CD4-positive, alpha-beta memory T cell (primary cell): ENCODE data around the gene DEPP1. TPM values are rescaled to one million over a fixed set of nuclear protein-coding genes. Genes with fewer than 3 reads are reported as not detected.
A peak's percentile ranks its signal among the peaks of the same experiment; 100 is the strongest.

Source experiments
- CTCF ChIA-PET: fragments of 350-600 bp; sonication (Branson Sonifier 250); formaldehyde crosslinking; loops from one replicate; lab custom pipeline; 2021; ENCODE audit warnings: inconsistent platforms; ENCODE audit not compliant: partially characterized antibody; lab: Charles Lee
- POLR2A ChIA-PET: fragments of 350-600 bp; sonication (Branson Sonifier 250); formaldehyde crosslinking; loops from one replicate; lab custom pipeline; 2021; ENCODE audit not compliant: partially characterized antibody; lab: Charles Lee
- DNase-seq, 5 donors: peaks; one replicate each; pipeline versions ENCODE4 v3.0.0 to v3.0.0-alpha.2; 2020 to 2022; ENCODE audit warnings: mixed read lengths in 1 of 5
- H3K27ac ChIP-seq: one replicate; pipeline ENCODE4 v1.7.0; 2013; ENCODE audit warnings: low read depth, low read length
- H3K27me3 ChIP-seq: 2 replicates; pipeline ENCODE4 v1.7.0; 2013; ENCODE audit warnings: mild to moderate bottlenecking, low read length, moderate library complexity; ENCODE audit not compliant: insufficient read depth
- H3K36me3 ChIP-seq: 2 replicates; pipeline ENCODE4 v1.7.0; 2013; ENCODE audit warnings: mild to moderate bottlenecking, low read length, moderate library complexity; ENCODE audit not compliant: insufficient read depth
- H3K4me1 ChIP-seq: 2 replicates; pipeline ENCODE4 v1.7.0; 2013; ENCODE audit warnings: mild to moderate bottlenecking, low read length, moderate library complexity; ENCODE audit not compliant: insufficient read depth
- H3K4me3 ChIP-seq, 2 donors: one replicate each; pipeline ENCODE4 v1.7.0; 2013; ENCODE audit warnings: low read length in 2 of 2, mild to moderate bottlenecking in 1 of 2
- H3K9me3 ChIP-seq, 2 donors: one replicate each; pipeline ENCODE4 v1.7.0; 2013; ENCODE audit warnings: low read length in 2 of 2, control low read depth in 1 of 2; ENCODE audit not compliant: control insufficient read depth in 1 of 2
- H3K27ac Mint-ChIP-seq, 7 donors: one replicate each; pipeline ENCODE4 v1.8.0; 2020 to 2021; ENCODE audit warnings: mixed read lengths in 7 of 7, mild to moderate bottlenecking in 6 of 7, inconsistent platforms in 3 of 7, moderate library complexity in 3 of 7
- H3K27me3 Mint-ChIP-seq, 2 donors: one replicate each; pipeline ENCODE4 v1.8.0; 2020 to 2021; ENCODE audit warnings: mixed read lengths in 2 of 2
- H3K36me3 Mint-ChIP-seq, 2 donors: one replicate each; pipeline ENCODE4 v1.8.0; 2020 to 2021; ENCODE audit warnings: mixed read lengths in 2 of 2, inconsistent platforms in 1 of 2, mild to moderate bottlenecking in 1 of 2
- H3K4me1 Mint-ChIP-seq, 4 donors: one replicate each; pipeline ENCODE4 v1.8.0; 2020 to 2021; ENCODE audit warnings: mixed read lengths in 4 of 4, mild to moderate bottlenecking in 1 of 4
- H3K4me3 Mint-ChIP-seq, 8 donors: one replicate each; pipeline ENCODE4 v1.8.0; 2020 to 2021; ENCODE audit warnings: mixed read lengths in 8 of 8, mild to moderate bottlenecking in 7 of 8, moderate library complexity in 6 of 8, inconsistent platforms in 3 of 8
- H3K9me3 Mint-ChIP-seq, 8 donors: one replicate each; pipeline ENCODE4 v1.8.0; 2020 to 2021; ENCODE audit warnings: mixed read lengths in 8 of 8, mild to moderate bottlenecking in 5 of 8, inconsistent platforms in 3 of 8, moderate library complexity in 1 of 8
- intact Hi-C: fragments of 100-400 bp; cut with micrococcal nuclease; formaldehyde crosslinking; loops from one replicate; pipeline ENCODE4 v1.15.1; 2023
- polyA plus RNA-seq, 2 donors: library from polyadenylated mRNA; unstranded; fragments of 300-500 nt; fragmentation: Illumina TruSeq; gene quantifications; one replicate each; pipeline ENCODE4 v1.2.3, GENCODE V29; 2021
- total RNA-seq, 2 experiments: library from RNA; stranded (reverse); gene quantifications; one replicate each; pipeline ENCODE4 v1.2.3, GENCODE V29; 2021

Gene DEPP1
- total and polyA plus RNA-seq, 4 experiments from 2014 or later, result not detected

DNA sequence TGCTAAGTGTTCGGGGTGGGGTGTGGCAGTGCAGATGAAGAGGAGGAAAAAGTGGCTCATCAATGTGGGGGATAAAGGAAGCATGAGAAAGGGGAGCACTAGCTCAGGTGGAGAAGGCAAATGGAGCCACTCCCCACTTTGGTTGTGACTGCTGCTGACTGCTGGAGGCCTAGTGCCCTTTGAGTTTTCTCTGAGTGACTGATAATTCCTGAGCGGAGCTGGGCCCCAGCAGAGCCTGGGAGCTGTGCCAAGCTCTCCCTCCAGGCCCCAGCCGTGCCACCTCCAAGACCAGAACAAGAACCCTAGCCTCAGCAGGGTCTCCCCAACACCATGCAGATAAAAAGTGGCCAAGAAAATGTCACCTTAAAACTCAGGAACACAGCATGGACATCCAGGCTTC lies 28.7 kb downstream of the DEPP1 start:
- peaks cover 1 to 13% of the 10 kb centered on the region in 2 donors for H3K36me3 Mint-ChIP-seq
- no peaks in the 10 kb centered on the region for H3K9me3 ChIP-seq
- no peak overlapping the region for H3K4me3 ChIP-seq
- H3K4me1 Mint-ChIP-seq, result peaks cover 0 to 3% (median 2%) of the 10 kb centered on the region in 4 donors
- H3K27me3 ChIP-seq, result no peaks in the 10 kb centered on the region
- H3K27ac ChIP-seq, result no peak overlapping the region
- DNase-seq, result no peak
- H3K27ac Mint-ChIP-seq, result no peak overlapping the region
- ChIA-PET CTCF (interaction anchor here (4.6 kb wide), 1 partner anchor 17 kb away, joined by 23 read pairs; no protein-coding TSS in a partner anchor), POLR2A (no interaction called here)
- peaks cover 1 to 2% of the 10 kb centered on the region in 2 donors for H3K27me3 Mint-ChIP-seq
- H3K36me3 ChIP-seq, result no peaks in the 10 kb centered on the region
- peaks cover 0 to 11% (median 7%) of the 10 kb centered on the region in 8 donors for H3K9me3 Mint-ChIP-seq
- no peaks in the 10 kb centered on the region for H3K4me1 ChIP-seq
- intact Hi-C loops, result loop anchor here (10.0 kb wide), 1 partner anchor 75 kb away; no protein-coding TSS in a partner anchor
- no peak overlapping the region for H3K4me3 Mint-ChIP-seq

DNA sequence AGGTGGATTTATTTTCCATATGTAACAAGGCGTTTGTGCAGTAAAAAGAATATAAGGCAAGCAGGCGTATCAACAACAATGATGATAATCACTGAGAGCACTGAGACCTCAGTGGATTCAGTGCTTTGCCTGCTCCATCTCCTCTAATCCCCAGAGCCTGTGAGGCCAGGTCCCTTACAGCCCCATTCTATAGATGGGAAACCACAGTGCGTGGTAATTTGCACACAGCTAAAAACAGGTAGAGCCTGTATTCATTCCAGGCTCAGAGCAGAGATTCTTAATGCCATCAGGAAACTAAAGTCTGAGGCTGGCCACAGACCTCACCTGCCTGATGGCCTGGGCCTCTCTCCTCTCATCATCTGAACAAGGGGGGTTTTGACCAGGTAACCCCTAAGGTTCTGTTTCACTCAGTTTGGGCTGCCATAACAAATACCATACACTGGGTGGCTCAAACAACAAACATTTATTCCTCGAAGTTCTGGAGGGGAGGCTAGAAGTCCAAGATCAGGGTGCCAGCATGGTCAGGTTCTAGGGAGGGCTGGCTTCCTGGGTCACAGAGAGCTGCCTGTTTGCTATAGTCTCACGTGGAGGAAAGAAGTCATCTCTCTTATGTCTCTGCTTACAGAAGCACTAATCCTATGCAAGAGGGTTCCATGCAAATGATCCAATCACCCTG lies 29.3 kb downstream of the DEPP1 start:
- ChIA-PET CTCF (interaction anchor here (1.7 to 4.6 kb wide), 2 partner anchors 16 to 17 kb away, joined by 4 to 23 read pairs; no protein-coding TSS in a partner anchor), POLR2A (no interaction called here)
- no peak overlapping the region for H3K4me3 ChIP-seq
- H3K27me3 Mint-ChIP-seq, result peaks cover 1 to 2% of the 10 kb centered on the region in 2 donors
- no peaks in the 10 kb centered on the region for H3K36me3 ChIP-seq
- H3K27me3 ChIP-seq, result no peaks in the 10 kb centered on the region
- H3K4me1 Mint-ChIP-seq, result peaks cover 0 to 3% (median 0%) of the 10 kb centered on the region in 4 donors
- intact Hi-C loops, result no loop called here
- H3K36me3 Mint-ChIP-seq, result peaks cover 3 to 13% of the 10 kb centered on the region in 2 donors
- H3K4me1 ChIP-seq, result no peaks in the 10 kb centered on the region
- no peak overlapping the region for H3K27ac ChIP-seq
- H3K9me3 ChIP-seq, result no peaks in the 10 kb centered on the region
- no peak overlapping the region for H3K4me3 Mint-ChIP-seq
- DNase-seq, result no peak
- H3K27ac Mint-ChIP-seq, result no peak overlapping the region
- H3K9me3 Mint-ChIP-seq, result peaks cover 2 to 17% (median 13%) of the 10 kb centered on the region in 8 donors

DNA sequence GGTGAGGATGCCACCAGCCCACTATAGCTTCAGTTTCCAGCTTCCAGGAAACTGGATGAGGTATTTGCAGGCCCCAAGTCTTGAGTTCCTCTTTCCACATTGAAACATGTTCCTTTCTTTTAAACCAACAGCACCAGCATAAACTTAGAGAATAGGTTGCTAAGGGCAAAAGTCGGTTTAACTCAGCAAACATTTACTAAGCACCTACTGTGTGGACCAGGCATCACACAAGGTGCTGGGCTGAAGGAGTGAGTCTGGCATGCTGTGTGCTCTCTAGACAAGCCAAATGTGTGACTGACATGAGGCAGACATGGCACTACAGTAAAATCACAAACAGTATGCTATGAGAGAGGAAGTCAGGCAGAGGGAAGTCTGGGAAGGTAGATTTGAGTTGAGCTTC lies 30.0 kb downstream of the DEPP1 start:
- H3K36me3 Mint-ChIP-seq, result peaks cover 2 to 11% of the 10 kb centered on the region in 2 donors
- ChIA-PET POLR2A (no interaction called here), CTCF (interaction anchor here (1.7 kb wide), 1 partner anchor 16 kb away, joined by 4 read pairs; no protein-coding TSS in a partner anchor)

DNA sequence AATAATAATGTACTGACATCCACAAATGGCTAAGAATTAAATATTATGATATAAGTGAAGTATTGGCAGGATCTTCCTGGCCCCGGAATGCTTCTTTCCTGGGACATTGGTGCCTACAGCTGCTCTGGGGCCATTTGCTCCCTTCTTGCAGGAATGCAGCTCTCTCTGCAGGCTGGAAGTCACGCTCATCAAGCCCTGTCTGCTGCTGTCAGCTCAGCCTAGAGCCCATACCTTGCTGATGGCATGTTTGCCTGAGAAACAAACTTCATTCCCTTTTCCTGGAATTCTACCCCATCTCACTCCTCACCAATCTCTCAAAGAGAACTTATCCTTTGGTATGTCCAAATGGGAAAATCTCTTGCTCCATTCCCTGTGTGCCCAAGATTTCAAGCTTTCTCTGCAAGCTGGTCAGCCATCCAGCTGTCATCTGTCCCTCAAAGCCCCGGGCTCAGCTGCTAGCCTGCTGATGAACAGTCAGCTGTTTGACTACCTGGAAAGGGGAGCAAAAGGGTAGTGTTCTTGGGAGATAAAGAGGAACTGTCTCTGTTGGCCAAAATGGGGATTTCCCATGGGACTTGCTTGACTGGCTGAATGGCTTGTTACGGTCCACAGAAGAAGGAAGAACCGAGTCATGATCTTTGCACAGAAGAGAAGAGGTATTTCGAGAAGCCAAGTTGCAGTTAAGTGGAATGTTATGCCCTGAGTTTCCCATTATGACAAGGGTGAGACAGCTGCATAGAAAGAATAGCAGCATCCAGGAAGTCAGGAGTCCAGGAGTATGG lies 31.0 kb downstream of the DEPP1 start:
- H3K4me1 Mint-ChIP-seq, result peaks cover 0 to 3% (median 0%) of the 10 kb centered on the region in 4 donors
- Histone ChIP-seq H3K4me1 (no peaks in the 10 kb centered on the region), H3K36me3 (no peaks in the 10 kb centered on the region), H3K27ac (no peak overlapping the region), H3K4me3 (no peak overlapping the region), H3K9me3 (no peaks in the 10 kb centered on the region), H3K27me3 (no peaks in the 10 kb centered on the region)
- no peak for DNase-seq
- H3K27ac Mint-ChIP-seq, result peak overlapping the region in 1 of 7 donors; percentile 10
- H3K27me3 Mint-ChIP-seq, result peaks cover 5 to 7% of the 10 kb centered on the region in 2 donors
- H3K36me3 Mint-ChIP-seq, result peaks cover 2 to 7% of the 10 kb centered on the region in 2 donors
- H3K4me3 Mint-ChIP-seq, result no peak overlapping the region
- intact Hi-C loops, result no loop called here
- peaks cover 4 to 27% (median 22%) of the 10 kb centered on the region in 8 donors for H3K9me3 Mint-ChIP-seq
- ChIA-PET CTCF (interaction anchor here (1.7 to 2.0 kb wide), 2 partner anchors 15 kb away, joined by 4 to 9 read pairs; no protein-coding TSS in a partner anchor), POLR2A (interaction anchor here (0.7 kb wide), 1 partner anchor 14 kb away, joined by 3 read pairs; no protein-coding TSS in a partner anchor)

More for the DNA sequence above, 30.0 kb downstream of the DEPP1 start:
- no peaks in the 10 kb centered on the region for H3K4me1 ChIP-seq
- DNase-seq, result no peak
- Mint-ChIP-seq H3K4me3 (no peak overlapping the region), H3K9me3 (peaks cover 2 to 22% (median 17%) of the 10 kb centered on the region in 8 donors), H3K4me1 (peaks cover 0 to 3% (median 0%) of the 10 kb centered on the region in 4 donors), H3K27me3 (peaks cover 1 to 2% of the 10 kb centered on the region in 2 donors), H3K27ac (no peak overlapping the region)
- no peaks in the 10 kb centered on the region for H3K27me3 ChIP-seq
- intact Hi-C loops, result no loop called here
- no peaks in the 10 kb centered on the region for H3K36me3 ChIP-seq
- no peaks in the 10 kb centered on the region for H3K9me3 ChIP-seq
- no peak overlapping the region for H3K27ac ChIP-seq
- no peak overlapping the region for H3K4me3 ChIP-seq

DNA sequence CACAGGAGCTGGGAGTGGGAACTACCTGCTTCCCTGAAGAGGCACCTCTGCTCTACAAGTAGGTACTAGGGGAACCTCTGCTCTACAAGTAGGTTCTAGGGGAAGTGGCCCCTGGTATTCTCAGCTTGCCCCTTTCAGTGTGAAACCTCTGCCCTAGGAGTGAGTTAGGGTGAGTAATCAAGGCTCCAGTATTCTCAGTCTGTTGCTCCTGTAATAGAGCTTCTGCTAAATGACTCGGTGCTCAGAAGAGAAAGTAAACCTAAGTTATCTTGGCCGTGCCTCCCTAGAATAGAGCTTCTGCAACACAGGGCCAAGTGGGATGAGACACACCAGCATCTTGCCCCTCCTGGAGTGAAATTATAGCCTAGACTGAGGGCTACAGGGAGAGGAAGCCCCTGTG lies 32.4 kb downstream of the DEPP1 start:
- CTCF ChIA-PET, result interaction anchor here (2.0 kb wide), 1 partner anchor 14 kb away, joined by 9 read pairs; no protein-coding TSS in a partner anchor
- H3K27ac ChIP-seq, result no peak overlapping the region

DNA sequence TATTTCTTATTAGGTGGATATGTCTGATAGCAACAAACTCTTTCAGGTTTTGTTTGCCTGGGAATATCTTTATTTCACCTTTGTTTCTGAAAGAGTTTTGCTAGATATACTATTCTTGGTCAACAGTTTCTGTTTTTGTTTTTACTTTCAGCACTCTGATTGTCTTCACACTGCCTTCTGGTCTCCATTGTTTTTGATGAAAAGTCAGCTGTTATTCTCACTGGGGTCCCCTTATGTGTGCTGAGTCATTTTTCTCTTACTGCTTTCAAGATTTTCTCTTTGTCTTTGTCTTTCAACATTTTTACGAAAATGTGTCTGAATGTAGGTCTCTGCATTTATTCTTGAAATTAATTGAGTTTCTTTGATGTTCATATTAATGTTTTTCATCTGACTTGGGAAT lies 34.3 kb downstream of the DEPP1 start:
- intact Hi-C loops, result no loop called here
- Histone ChIP-seq H3K9me3 (no peaks in the 10 kb centered on the region), H3K36me3 (no peaks in the 10 kb centered on the region), H3K27ac (no peak overlapping the region), H3K27me3 (no peaks in the 10 kb centered on the region), H3K4me3 (no peak overlapping the region), H3K4me1 (no peaks in the 10 kb centered on the region)
- Mint-ChIP-seq H3K4me1 (no peaks in the 10 kb centered on the region), H3K9me3 (peaks cover 7 to 44% (median 35%) of the 10 kb centered on the region in 8 donors), H3K4me3 (peak overlapping the region in 1 of 8 donors; percentile 3), H3K27ac (peak overlapping the region in 1 of 7 donors; percentile 16), H3K36me3 (peaks cover 0 to 2% of the 10 kb centered on the region in 2 donors), H3K27me3 (peaks cover 8 to 9% of the 10 kb centered on the region in 2 donors)
- POLR2A ChIA-PET, result interaction anchor here (0.5 kb wide), 1 partner anchor 867 kb away, joined by 3 read pairs; no protein-coding TSS in a partner anchor
- CTCF ChIA-PET, result interaction anchor here (1.3 to 1.5 kb wide), 2 partner anchors 11 to 30 kb away, joined by 5 read pairs; no protein-coding TSS in a partner anchor
- DNase-seq, result no peak

More for the DNA sequence above, 32.4 kb downstream of the DEPP1 start:
- Histone ChIP-seq H3K9me3 (no peaks in the 10 kb centered on the region), H3K4me3 (no peak overlapping the region), H3K36me3 (no peaks in the 10 kb centered on the region), H3K27me3 (no peaks in the 10 kb centered on the region), H3K4me1 (no peaks in the 10 kb centered on the region)
- peaks cover 6 to 8% of the 10 kb centered on the region in 2 donors for H3K27me3 Mint-ChIP-seq
- H3K4me3 Mint-ChIP-seq, result no peak overlapping the region
- POLR2A ChIA-PET, result no interaction called here
- peaks cover 2% of the 10 kb centered on the region in 2 donors for H3K36me3 Mint-ChIP-seq
- DNase-seq, result no peak
- peaks cover 0 to 3% (median 0%) of the 10 kb centered on the region in 4 donors for H3K4me1 Mint-ChIP-seq
- peak overlapping the region in 1 of 7 donors; percentile 31 for H3K27ac Mint-ChIP-seq
- intact Hi-C loops, result no loop called here
- H3K9me3 Mint-ChIP-seq, result peaks cover 5 to 36% (median 30%) of the 10 kb centered on the region in 8 donors
